Measurements from ENCODE around the gene NELFA.

NELFA gene

DNA sequence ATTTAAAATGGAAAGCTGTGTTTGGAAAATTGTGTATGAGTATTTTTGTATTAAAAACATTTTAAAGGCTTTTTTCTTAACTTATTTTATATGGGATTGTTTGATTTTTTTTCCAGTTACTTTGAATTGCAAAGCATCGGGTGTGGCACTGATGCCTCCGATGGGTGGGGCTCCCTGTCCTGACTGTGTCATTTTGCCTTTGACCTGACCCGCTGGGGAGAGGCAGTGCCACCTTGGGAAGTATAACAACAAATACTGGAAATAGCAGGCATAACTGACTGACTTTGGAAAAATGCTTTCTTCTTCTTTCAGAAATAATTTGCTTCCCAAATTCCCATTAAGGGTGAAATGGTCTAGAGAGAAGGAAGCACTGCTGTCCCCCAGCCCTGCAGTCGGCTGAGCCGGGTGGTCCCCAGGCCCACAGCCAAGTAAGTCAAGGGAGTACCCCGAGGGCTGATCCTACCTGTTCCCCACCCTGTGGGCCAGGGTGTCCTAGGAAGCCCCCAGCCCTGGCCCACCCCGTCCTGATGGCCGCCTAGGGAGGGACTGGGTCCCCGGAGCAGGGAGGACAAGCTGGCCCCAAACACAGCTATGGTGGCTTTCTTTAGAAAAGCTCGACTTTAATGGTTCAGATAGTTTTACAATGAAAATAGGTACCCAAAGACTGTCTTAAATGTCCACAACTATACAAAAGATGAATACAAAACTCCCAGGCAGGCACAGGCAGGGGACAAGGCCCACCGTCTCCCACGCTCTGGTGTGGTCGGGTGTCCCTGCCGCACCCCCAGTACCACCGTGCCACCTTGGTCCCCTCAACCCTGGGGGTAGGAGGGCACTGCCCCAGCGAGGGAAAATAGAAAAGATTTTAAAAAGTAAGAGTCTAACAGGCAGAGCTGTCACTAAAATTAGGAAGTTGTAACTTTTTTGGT, 26.4 kb downstream of the NELFA start:
- TF ChIP-seq, protein P1, sequence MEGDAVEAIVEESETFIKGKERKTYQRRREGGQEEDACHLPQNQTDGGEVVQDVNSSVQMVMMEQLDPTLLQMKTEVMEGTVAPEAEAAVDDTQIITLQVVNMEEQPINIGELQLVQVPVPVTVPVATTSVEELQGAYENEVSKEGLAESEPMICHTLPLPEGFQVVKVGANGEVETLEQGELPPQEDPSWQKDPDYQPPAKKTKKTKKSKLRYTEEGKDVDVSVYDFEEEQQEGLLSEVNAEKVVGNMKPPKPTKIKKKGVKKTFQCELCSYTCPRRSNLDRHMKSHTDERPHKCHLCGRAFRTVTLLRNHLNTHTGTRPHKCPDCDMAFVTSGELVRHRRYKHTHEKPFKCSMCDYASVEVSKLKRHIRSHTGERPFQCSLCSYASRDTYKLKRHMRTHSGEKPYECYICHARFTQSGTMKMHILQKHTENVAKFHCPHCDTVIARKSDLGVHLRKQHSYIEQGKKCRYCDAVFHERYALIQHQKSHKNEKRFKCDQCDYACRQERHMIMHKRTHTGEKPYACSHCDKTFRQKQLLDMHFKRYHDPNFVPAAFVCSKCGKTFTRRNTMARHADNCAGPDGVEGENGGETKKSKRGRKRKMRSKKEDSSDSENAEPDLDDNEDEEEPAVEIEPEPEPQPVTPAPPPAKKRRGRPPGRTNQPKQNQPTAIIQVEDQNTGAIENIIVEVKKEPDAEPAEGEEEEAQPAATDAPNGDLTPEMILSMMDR (IDR thresholded peaks at IDR 0.05), result no peak
- Mint-ChIP-seq H3K9me3 (no peaks in the 10 kb centered on the region), H3K36me3 (ENCODE audit: low read depth) (peaks cover 46% of the 10 kb centered on the region), H3K4me1 (peaks cover 3% of the 10 kb centered on the region), H3K27ac (peak overlapping the region; percentile 90), H3K27me3 (ENCODE audit: low read depth, poor library complexity) (no peaks in the 10 kb centered on the region), H3K4me3 (no peak overlapping the region)
- DNase-seq, result no peak

DNA sequence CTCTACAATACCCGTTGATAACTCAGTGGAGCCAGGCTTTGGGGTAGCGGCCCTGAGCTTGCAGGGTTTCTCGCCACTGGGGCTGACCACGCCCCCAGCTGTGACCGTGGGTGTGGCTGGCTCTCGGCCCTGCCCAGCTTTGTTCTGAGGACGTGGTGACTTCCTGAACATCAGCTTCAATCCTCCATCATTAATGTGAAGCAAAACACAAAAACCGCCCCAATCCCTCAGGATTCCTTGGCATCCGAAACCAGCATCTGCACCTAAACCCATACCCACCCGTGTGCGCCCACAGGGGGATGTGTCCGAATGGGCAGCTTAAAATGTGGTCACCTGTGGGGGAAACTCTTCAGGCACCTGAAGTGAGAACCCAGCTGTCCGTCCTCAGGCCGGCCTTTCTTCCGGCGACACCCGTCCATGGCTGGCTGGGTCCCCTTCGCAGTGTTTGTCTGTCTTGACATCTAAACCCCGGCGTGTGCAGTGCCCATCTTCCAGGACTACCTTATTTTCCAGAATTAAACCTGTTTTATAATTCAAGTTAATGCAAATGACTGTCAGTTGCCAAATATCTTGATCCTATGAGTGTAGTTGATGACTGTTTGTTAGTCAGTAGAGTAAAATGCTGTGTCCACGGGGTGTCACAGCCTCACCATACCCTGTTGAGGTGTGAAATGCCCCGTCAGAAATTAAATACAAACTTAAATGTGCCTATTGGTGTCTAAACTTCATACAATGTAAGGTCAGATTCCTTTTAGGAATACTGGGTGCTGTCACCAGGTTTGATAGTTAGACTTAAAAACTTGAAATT, 27.3 kb downstream of the NELFA start:
- H3K9me3 Mint-ChIP-seq, result no peaks in the 10 kb centered on the region
- peaks cover 3% of the 10 kb centered on the region for H3K4me1 Mint-ChIP-seq
- no peaks in the 10 kb centered on the region for H3K27me3 Mint-ChIP-seq (ENCODE audit: low read depth, poor library complexity)
- peak overlapping the region; percentile 39 for H3K27ac Mint-ChIP-seq
- peak; percentile 37 for DNase-seq
- H3K36me3 Mint-ChIP-seq (ENCODE audit: low read depth), result peaks cover 52% of the 10 kb centered on the region
- TF ChIP-seq, protein P1 (IDR thresholded peaks at IDR 0.05), result no peak
- no peak overlapping the region for H3K4me3 Mint-ChIP-seq

DNA sequence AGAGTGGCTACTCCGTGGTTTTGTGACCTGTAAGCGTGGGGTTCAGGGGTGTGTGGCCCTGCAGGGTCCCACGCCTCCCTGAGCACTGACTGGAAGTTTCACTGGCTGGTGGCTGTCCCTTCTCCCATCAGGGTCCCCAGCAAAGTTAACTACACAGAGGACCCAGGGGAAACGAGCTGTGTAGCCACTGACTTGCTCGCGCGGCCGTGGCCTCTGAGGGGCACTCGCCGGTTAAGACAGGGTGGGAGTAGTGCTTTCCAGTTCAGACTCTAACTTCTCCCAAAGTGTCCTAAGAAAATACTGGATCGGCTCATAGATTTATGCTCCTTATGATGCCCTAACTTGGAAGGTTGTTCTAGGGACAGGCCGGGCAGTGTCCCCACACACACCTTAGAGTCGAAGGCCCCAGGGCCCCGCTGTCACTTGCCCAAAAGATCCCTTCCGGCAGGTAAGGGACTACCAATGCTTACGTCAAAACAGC, 28.2 kb downstream of the NELFA start:
- Mint-ChIP-seq H3K4me3 (no peak overlapping the region), H3K36me3 (ENCODE audit: low read depth) (peaks cover 59% of the 10 kb centered on the region), H3K9me3 (no peaks in the 10 kb centered on the region), H3K27ac (peak overlapping the region; percentile 95), H3K27me3 (ENCODE audit: low read depth, poor library complexity) (no peaks in the 10 kb centered on the region), H3K4me1 (peaks cover 3% of the 10 kb centered on the region)
- TF ChIP-seq, protein P1 (IDR thresholded peaks at IDR 0.05), result no peak
- no peak for DNase-seq

DNA sequence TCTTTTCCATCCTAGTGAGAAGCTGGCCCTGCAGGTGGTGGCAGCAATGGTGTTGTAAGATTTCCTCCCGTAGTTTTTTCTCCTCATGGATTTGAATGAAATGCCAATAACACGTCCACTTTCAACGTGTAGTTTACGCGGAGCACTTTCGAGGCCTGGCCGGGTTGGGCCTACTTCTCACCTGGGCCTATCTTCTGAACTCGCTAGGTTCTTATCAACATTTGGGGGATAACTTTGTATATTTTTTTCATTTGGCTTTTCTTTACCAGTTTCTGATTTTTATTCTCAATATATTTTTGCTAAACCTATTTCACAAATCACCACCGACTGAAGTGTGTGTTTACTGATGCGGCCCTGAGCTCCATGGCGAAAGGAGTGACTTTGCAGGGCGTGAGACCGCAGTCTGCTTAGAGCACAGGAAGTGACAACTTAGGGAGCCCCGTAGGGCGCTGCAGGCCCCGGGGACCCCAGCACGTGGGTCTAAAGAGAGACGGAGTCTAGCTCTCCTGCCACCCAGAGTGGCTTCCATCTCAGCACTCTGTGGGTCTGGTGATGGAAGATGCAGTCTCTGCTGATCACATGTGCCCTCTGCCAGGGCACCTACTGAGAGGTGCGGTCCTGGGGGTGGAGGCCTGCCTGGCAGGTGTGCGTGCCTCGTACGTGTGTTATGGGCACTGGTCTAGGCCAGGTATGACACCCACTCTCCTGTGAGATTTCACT, 29.1 kb downstream of the NELFA start:
- H3K36me3 Mint-ChIP-seq (ENCODE audit: low read depth), result peaks cover 68% of the 10 kb centered on the region
- DNase-seq, result no peak
- H3K9me3 Mint-ChIP-seq, result no peaks in the 10 kb centered on the region
- TF ChIP-seq, protein P1 (IDR thresholded peaks at IDR 0.05), result no peak
- H3K27ac Mint-ChIP-seq, result peak overlapping the region; percentile 95
- H3K4me3 Mint-ChIP-seq, result no peak overlapping the region
- peaks cover 3% of the 10 kb centered on the region for H3K4me1 Mint-ChIP-seq
- H3K27me3 Mint-ChIP-seq (ENCODE audit: low read depth, poor library complexity), result no peaks in the 10 kb centered on the region

DNA sequence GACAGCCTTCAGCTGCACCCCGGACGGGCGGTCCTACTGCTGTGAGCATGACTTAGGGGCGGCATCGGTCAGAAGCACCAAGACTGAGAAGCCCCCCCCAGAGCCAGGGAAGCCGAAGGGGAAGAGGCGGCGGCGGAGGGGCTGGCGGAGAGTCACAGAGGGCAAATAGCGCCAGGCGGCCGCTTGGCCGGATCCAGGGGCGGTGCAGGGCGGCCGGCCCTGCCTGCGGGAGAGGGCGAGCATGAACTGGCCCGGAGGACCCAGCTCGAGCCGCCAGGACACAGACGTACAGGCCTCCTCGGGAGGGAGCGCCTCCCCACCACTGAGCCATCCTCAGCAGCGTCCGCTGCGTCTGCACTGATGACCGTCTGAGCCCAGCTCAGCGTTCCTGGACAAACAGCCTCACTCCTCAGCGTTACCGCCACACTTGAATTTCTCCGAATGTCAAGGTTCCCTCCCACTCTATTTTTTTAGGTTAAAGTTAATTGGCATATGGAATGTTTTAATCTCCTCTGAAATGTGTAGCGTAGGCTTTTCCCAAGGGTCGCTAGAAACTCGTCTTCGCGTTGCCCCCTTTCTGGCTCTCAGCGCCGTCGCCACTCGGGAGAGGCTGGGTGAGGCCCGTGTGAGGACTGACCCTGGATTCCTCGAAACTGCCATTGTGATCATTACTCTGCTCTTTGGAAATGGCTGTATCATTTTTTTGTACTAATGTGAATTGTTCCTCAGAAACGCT, 29.9 kb downstream of the NELFA start:
- H3K36me3 Mint-ChIP-seq (ENCODE audit: low read depth), result peaks cover 76% of the 10 kb centered on the region
- H3K4me1 Mint-ChIP-seq, result peaks cover 3% of the 10 kb centered on the region
- H3K27me3 Mint-ChIP-seq (ENCODE audit: low read depth, poor library complexity), result no peaks in the 10 kb centered on the region
- H3K9me3 Mint-ChIP-seq, result no peaks in the 10 kb centered on the region
- H3K27ac Mint-ChIP-seq, result peak overlapping the region; percentile 83
- TF ChIP-seq, protein P1 (IDR thresholded peaks at IDR 0.05), result no peak
- no peak for DNase-seq
- H3K4me3 Mint-ChIP-seq, result no peak overlapping the region

Measured in nephron progenitor cell (in vitro differentiated cells).